Astrocyte of the cerebellum (primary cell): ENCODE results near the gene FGG.

ENCODE experiments used
- DNase-seq: peaks from one replicate; pipeline ENCODE4 v3.0.0-alpha.2; 2011; ENCODE audit warnings: low read depth
- H3K4me3 ChIP-seq: 2 replicates; pipeline ENCODE4 v1.5.1; 2011; ENCODE audit warnings: mild to moderate bottlenecking, low read depth, low read length, moderate library complexity
- CTCF ChIP-seq: IDR thresholded peaks from 2 replicates; pipeline ENCODE4 v1.5.1; 2012; ENCODE audit warnings: low read length, low read depth, moderate library complexity, mild to moderate bottlenecking; ENCODE audit errors: missing control alignments
- in situ Hi-C: cut with HindIII; loops from 2 replicates; pipeline ENCODE4 v1.10.0; 2017; ENCODE audit warnings: low sequenced_read_pairs

Gene FGG

GRCh38 chr4:154634058-154634457, 21.6 kb upstream of the FGG start:
- in situ Hi-C loops, result no loop called here
- DNase-seq, result no peak
- no peak overlapping the region for H3K4me3 ChIP-seq
- no peak for TF ChIP-seq CTCF

GRCh38 chr4:154631828-154632227, 19.4 kb upstream of the FGG start:
- no peak for TF ChIP-seq CTCF
- DNase-seq, result no peak
- in situ Hi-C loops, result no loop called here
- H3K4me3 ChIP-seq, result no peak overlapping the region

- DNase-seq, result no peak
- in situ Hi-C loops, result no loop called here
- TF ChIP-seq CTCF, result no peak
- no peak overlapping the region for H3K4me3 ChIP-seq
Measured at GRCh38 chr4:154630324-154630723, 17.9 kb upstream of the FGG start.

- peak; percentile 60 for TF ChIP-seq CTCF
- peak overlapping the region; percentile 39 for H3K4me3 ChIP-seq
- no peak for DNase-seq
- in situ Hi-C loops, result no loop called here
Measured at GRCh38 chr4:154626793-154627484, 14.5 kb upstream of the FGG start.

- no peak for DNase-seq
- in situ Hi-C loops, result no loop called here
- no peak overlapping the region for H3K4me3 ChIP-seq
- no peak for TF ChIP-seq CTCF
Measured at GRCh38 chr4:154625971-154626370, 13.5 kb upstream of the FGG start.

- no peak for TF ChIP-seq CTCF
- no peak for DNase-seq
- H3K4me3 ChIP-seq, result no peak overlapping the region
- in situ Hi-C loops, result no loop called here
Measured at GRCh38 chr4:154623995-154624394, 11.5 kb upstream of the FGG start.
